Subcutaneous adipose tissue (tissue), 4 donors: ENCODE results near the gene MIPOL1. TPM values are rescaled to one million over a fixed set of nuclear protein-coding genes. Genes with fewer than 3 reads are reported as not detected.

Experiments
- CTCF ChIP-seq: fragments of 450-650 bp; IDR thresholded peaks from one replicate; pipeline ENCODE4 v1.5.1; 2016; ENCODE audit warnings: low read depth, mild to moderate bottlenecking, control low read depth, antibody characterized with exemption, moderate library complexity
- total RNA-seq, 4 donors: library from RNA; depleted of rRNA; stranded (reverse); fragments of >200 nt; gene quantifications; one replicate each; pipeline ENCODE4 v1.1.0, GENCODE V29; 2016

Gene MIPOL1
- total RNA-seq, 4 donors from 2014 or later: 7.6 to 20.9 (median 11.1) TPM

GRCh38 chr14:37508503-37508902 lies 310.8 kb downstream of the MIPOL1 start:
- no peak for TF ChIP-seq CTCF

GRCh38 chr14:37512173-37512572 lies 314.4 kb downstream of the MIPOL1 start:
- TF ChIP-seq CTCF: no peak

GRCh38 chr14:37515771-37516170 lies 318.0 kb downstream of the MIPOL1 start:
- no peak for TF ChIP-seq CTCF

GRCh38 chr14:37526994-37527393 lies 329.3 kb downstream of the MIPOL1 start:
- TF ChIP-seq CTCF: no peak

GRCh38 chr14:37539992-37540391 lies 342.3 kb downstream of the MIPOL1 start:
- TF ChIP-seq CTCF: no peak

- no peak for TF ChIP-seq CTCF
These were observed 346.7 kb downstream of the MIPOL1 start for GRCh38 chr14:37544407-37544806.

- TF ChIP-seq CTCF: no peak
These were observed 347.4 kb downstream of the MIPOL1 start for GRCh38 chr14:37545174-37545573.
